B cell (primary cell): ENCODE measurements around the gene MAF. TPM values are rescaled to one million over a fixed set of nuclear protein-coding genes. Genes with fewer than 3 reads are reported as not detected.

Experiments
- ATAC-seq: fragments of 200-7000 bp; cut with Tn5 transposase; one replicate; pipeline ENCODE4 v1.10.0; 2021; ENCODE audit warnings: low read depth, mild to moderate bottlenecking, moderate number of reproducible peaks, moderate library complexity
- CTCF ChIA-PET: fragments of 350-600 bp; sonication (Branson Sonifier 250); formaldehyde crosslinking; loops from one replicate; lab custom pipeline; 2021; ENCODE audit warnings: antibody characterized with exemption, inconsistent platforms; lab: Charles Lee
- POLR2A ChIA-PET: fragments of 350-600 bp; sonication (Branson Sonifier 250); formaldehyde crosslinking; loops from one replicate; lab custom pipeline; 2021; ENCODE audit warnings: antibody characterized with exemption; lab: Charles Lee
- DNase-seq: peaks from one replicate; pipeline ENCODE4 v3.0.0; 2013
- H2AFZ ChIP-seq: 2 replicates; pipeline ENCODE4 v1.6.1; 2012; ENCODE audit warnings: mild to moderate bottlenecking, low read depth, low read length; ENCODE audit not compliant: insufficient read depth, poor library complexity, severe bottlenecking
- H3K27ac ChIP-seq, 2 donors: 1 replicate in 1 of 2; 2 replicates in 1 of 2; pipeline ENCODE4 v1.5.1; 2012 to 2013; ENCODE audit warnings: low read length in 2 of 2, mild to moderate bottlenecking in 2 of 2, moderate library complexity in 1 of 2
- H3K27me3 ChIP-seq, 4 experiments: fragments of 200-600 bp in 1 of 4; sonication (generic) in 1 of 4; replicated peaks in 1 of 4; 1 replicate in 2 of 4; 2 replicates in 2 of 4; pipeline versions ENCODE4 v1.6.1 to v1.7.0; 2013 to 2016; ENCODE audit warnings: low read length in 3 of 4, mild to moderate bottlenecking in 2 of 4, mixed read lengths in 1 of 4, moderate library complexity in 1 of 4; ENCODE audit not compliant: insufficient read depth in 4 of 4, control insufficient read depth in 3 of 4; ENCODE audit errors: control extremely low read depth in 1 of 4
- H3K36me3 ChIP-seq, 2 experiments: replicated peaks in 1 of 2; 1 replicate in 1 of 2; 2 replicates in 1 of 2; pipeline versions ENCODE4 v1.6.1 to v1.7.1; 2013; ENCODE audit warnings: low read length in 1 of 2; ENCODE audit not compliant: insufficient read depth in 2 of 2, control insufficient read depth in 1 of 2; ENCODE audit errors: control extremely low read depth in 1 of 2, extremely low read depth in 1 of 2
- H3K4me1 ChIP-seq, 2 donors: fragments of 200-600 bp in 1 of 2; sonication (generic) in 1 of 2; 1 replicate in 1 of 2; 2 replicates in 1 of 2; pipeline versions ENCODE4 v1.5.1 to v1.6.1; 2013 to 2017; ENCODE audit warnings: low read length in 2 of 2; ENCODE audit not compliant: control insufficient read depth in 2 of 2, insufficient read depth in 2 of 2
- H3K4me2 ChIP-seq: replicated peaks from 2 replicates; pipeline ENCODE3; 2012; ENCODE audit warnings: mild to moderate bottlenecking, low read depth, low read length; ENCODE audit not compliant: poor library complexity, severe bottlenecking
- H3K4me3 ChIP-seq, 5 experiments: fragments of 200-600 bp in 1 of 5; sonication (generic) in 1 of 5; 1 replicate in 3 of 5; 2 replicates in 2 of 5; pipeline versions ENCODE4 v1.5.1 to v1.7.0; 2011 to 2016; ENCODE audit warnings: low read length in 4 of 5, mild to moderate bottlenecking in 4 of 5, low read depth in 2 of 5, control low read depth in 1 of 5, moderate library complexity in 1 of 5; ENCODE audit not compliant: insufficient read depth in 1 of 5; ENCODE audit errors: control extremely low read depth in 1 of 5, extremely low read depth in 1 of 5
- H3K79me2 ChIP-seq: fragments of 200-600 bp; sonication (generic); one replicate; pipeline ENCODE4 v1.6.0; 2016; ENCODE audit warnings: low read length; ENCODE audit not compliant: control insufficient read depth, insufficient read depth
- H3K9ac ChIP-seq: fragments of 200-600 bp; sonication (generic); 2 replicates; pipeline ENCODE4 v1.6.1; 2017; ENCODE audit warnings: mild to moderate bottlenecking, low read length, moderate library complexity
- H3K9me3 ChIP-seq, 3 donors: one replicate each; pipeline versions ENCODE4 v1.6.1 to v1.7.1; 2013; ENCODE audit warnings: low read length in 2 of 3; ENCODE audit not compliant: control insufficient read depth in 2 of 3, insufficient read depth in 1 of 3; ENCODE audit errors: control extremely low read depth in 1 of 3
- H4K20me1 ChIP-seq: 2 replicates; pipeline ENCODE4 v1.6.0; 2012; ENCODE audit warnings: mild to moderate bottlenecking, low read length; ENCODE audit not compliant: insufficient read depth, control insufficient read depth, poor library complexity, severe bottlenecking
- H3K27ac Mint-ChIP-seq: one replicate; pipeline ENCODE4 v1.8.0; 2021; ENCODE audit warnings: mixed read lengths
- H3K27me3 Mint-ChIP-seq: one replicate; pipeline ENCODE4 v1.8.0; 2021; ENCODE audit warnings: mixed read lengths
- H3K4me1 Mint-ChIP-seq: one replicate; pipeline ENCODE4 v1.8.0; 2021; ENCODE audit warnings: mixed read lengths
- H3K4me3 Mint-ChIP-seq: one replicate; pipeline ENCODE4 v1.8.0; 2021; ENCODE audit warnings: mixed read lengths
- H3K9me3 Mint-ChIP-seq: one replicate; pipeline ENCODE4 v1.8.0; 2022; ENCODE audit warnings: mixed read lengths; ENCODE audit not compliant: insufficient read depth
- EZH2 ChIP-seq: IDR thresholded peaks from 2 replicates; pipeline ENCODE4 v1.6.1; 2012; ENCODE audit warnings: borderline replicate concordance, low read depth, mild to moderate bottlenecking, moderate library complexity, low read length; ENCODE audit not compliant: insufficient read depth, poor library complexity, severe bottlenecking
- WGBS: methylation state at CpG from one replicate; pipeline ENCODE4 v1.1.5; 2013; ENCODE audit warnings: missing lambda C conversion rate; ENCODE audit not compliant: insufficient coverage; 5-methylcytosine and 5-hydroxymethylcytosine counted together
- intact Hi-C: fragments of 100-400 bp; cut with micrococcal nuclease; formaldehyde crosslinking; loops from one replicate; pipeline ENCODE4 v1.10.0; 2022
- polyA plus RNA-seq: library from polyadenylated mRNA; depleted of rRNA; stranded (reverse); fragments of >200 nt; gene quantifications from 2 replicates; pipeline ENCODE4 v1.2.3, GENCODE V29; 2012
- total RNA-seq, 2 donors: library from RNA; stranded (reverse); fragments of 120-200 nt in 1 of 2; gene quantifications; 1 replicate in 1 of 2; 2 replicates in 1 of 2; pipeline versions ENCODE4 v1.2.3 to v1.2.4, GENCODE V29; 2013 to 2022
- TF ChIP-seq, protein P1 (sequence below): fragments of 200-600 bp; IDR thresholded peaks from one replicate; pipeline ENCODE4 v1.8.0; 2022; ENCODE audit warnings: antibody characterized with exemption, mild to moderate bottlenecking

MAF gene
- total and polyA plus RNA-seq, 2 donors (not counting 1 experiment from before 2014, with no cell fraction given) = 0.30 to 0.49 TPM

- intact Hi-C loops = no loop called here
- H3K27me3 Mint-ChIP-seq = peaks cover 3% of the 10 kb centered on the region
- no peaks in the 10 kb centered on the region for H3K4me1 Mint-ChIP-seq
- Histone ChIP-seq H3K9ac (no peak overlapping the region), H4K20me1 (no peaks in the 10 kb centered on the region), H3K27me3 (peaks cover 0 to 7% (median 0%) of the 10 kb centered on the region in 4 experiments), H2AFZ (no peak overlapping the region), H3K4me2 (no peak overlapping the region), H3K4me3 (no peak overlapping the region), H3K36me3 (no peaks in the 10 kb centered on the region), H3K4me1 (no peaks in the 10 kb centered on the region), H3K79me2 (no peaks in the 10 kb centered on the region), H3K9me3 (no peaks in the 10 kb centered on the region), H3K27ac (no peak overlapping the region)
- 50% methylated on average over 3 of the region's 5 CpGs for WGBS
- TF ChIP-seq, protein P1, sequence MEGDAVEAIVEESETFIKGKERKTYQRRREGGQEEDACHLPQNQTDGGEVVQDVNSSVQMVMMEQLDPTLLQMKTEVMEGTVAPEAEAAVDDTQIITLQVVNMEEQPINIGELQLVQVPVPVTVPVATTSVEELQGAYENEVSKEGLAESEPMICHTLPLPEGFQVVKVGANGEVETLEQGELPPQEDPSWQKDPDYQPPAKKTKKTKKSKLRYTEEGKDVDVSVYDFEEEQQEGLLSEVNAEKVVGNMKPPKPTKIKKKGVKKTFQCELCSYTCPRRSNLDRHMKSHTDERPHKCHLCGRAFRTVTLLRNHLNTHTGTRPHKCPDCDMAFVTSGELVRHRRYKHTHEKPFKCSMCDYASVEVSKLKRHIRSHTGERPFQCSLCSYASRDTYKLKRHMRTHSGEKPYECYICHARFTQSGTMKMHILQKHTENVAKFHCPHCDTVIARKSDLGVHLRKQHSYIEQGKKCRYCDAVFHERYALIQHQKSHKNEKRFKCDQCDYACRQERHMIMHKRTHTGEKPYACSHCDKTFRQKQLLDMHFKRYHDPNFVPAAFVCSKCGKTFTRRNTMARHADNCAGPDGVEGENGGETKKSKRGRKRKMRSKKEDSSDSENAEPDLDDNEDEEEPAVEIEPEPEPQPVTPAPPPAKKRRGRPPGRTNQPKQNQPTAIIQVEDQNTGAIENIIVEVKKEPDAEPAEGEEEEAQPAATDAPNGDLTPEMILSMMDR = no peak
- H3K4me3 Mint-ChIP-seq = no peak overlapping the region
- DNase-seq (no peak), ATAC-seq (no peak)
- H3K9me3 Mint-ChIP-seq = no peaks in the 10 kb centered on the region
- H3K27ac Mint-ChIP-seq = no peak overlapping the region
- POLR2A ChIA-PET = no interaction called here
- CTCF ChIA-PET = no interaction called here
Measured at GRCh38 chr16:79618041-79618691, 17.6 kb upstream of the MAF start.

DNA sequence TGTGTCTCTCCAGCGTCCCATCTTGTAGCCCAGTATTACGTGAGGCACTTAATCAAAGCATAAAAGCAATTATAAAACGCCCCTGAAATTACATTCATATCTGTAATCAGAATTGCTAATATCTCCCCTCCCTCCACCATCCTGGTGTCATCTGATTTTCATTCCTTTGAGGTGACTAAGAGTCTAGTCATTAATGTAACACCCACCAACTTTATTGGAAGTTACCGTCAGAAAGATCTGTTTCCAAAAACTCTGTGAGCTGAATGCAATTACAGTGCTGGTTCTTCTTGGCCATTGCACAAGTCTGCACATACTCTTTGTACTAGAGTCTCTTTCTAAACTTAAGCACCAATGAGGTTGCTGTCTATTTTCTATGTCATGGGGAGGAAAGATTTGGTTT is 12.5 kb upstream of the MAF start:
- Histone ChIP-seq H3K27ac (no peak overlapping the region), H3K27me3 (peaks cover 0 to 20% (median 13%) of the 10 kb centered on the region in 4 experiments), H3K9ac (no peak overlapping the region), H2AFZ (no peak overlapping the region), H3K36me3 (no peaks in the 10 kb centered on the region), H3K9me3 (no peaks in the 10 kb centered on the region), H4K20me1 (no peaks in the 10 kb centered on the region), H3K4me3 (no peak overlapping the region), H3K79me2 (no peaks in the 10 kb centered on the region), H3K4me1 (no peaks in the 10 kb centered on the region), H3K4me2 (no peak overlapping the region)
- H3K9me3 Mint-ChIP-seq = no peaks in the 10 kb centered on the region
- WGBS = 87% methylated on average over 4 of the region's 4 CpGs
- POLR2A ChIA-PET = no interaction called here
- H3K4me1 Mint-ChIP-seq = no peaks in the 10 kb centered on the region
- DNase-seq = no peak
- intact Hi-C loops = no loop called here
- H3K27ac Mint-ChIP-seq = no peak overlapping the region
- TF ChIP-seq, protein P1 = no peak
- no peak for TF ChIP-seq EZH2
- H3K27me3 Mint-ChIP-seq = peaks cover 34% of the 10 kb centered on the region
- H3K4me3 Mint-ChIP-seq = no peak overlapping the region
- no peak for ATAC-seq
- CTCF ChIA-PET = interaction anchor here (2.0 kb wide), 1 partner anchor 11 kb away, joined by 8 read pairs; no protein-coding TSS in a partner anchor
